ENCODE data around the gene SOD2. TPM values are rescaled to one million over a fixed set of nuclear protein-coding genes. Genes with fewer than 3 reads are reported as not detected.

The SOD2 gene
- total and polyA plus RNA-seq, 2 donors (not counting 3 experiments of a cell fraction or from before 2014, with no cell fraction given): 31.6 to 62.7 TPM

DNA sequence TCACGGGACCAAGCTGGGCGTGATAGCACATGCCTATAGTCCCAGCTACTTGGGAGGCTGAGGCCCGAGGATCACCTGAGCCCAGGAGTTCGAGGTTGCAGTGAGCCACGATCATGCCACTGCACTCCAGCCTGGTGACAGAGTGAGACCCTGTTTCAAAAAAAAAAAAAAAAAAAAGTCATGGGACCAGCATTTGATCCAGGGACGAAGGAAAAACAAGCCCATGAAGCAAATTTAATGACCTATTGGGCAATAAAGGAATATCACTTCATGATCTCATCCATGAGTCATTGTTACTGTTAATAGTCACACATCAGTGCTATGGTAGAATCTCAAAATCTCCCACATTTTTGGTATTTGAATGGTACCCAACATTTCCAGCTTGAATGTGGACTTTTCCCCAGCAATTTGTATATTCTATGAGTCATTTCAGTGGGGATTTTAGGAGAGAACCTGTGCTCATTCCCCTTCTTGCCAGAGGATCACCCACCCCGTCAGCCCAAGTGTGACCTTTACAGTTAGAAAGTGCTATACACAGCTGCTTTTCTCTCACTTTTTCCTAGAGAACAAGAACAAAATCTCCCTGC, 8.5 kb upstream of the SOD2 start:
- no peak overlapping the region for H3K9ac ChIP-seq (replicated peaks; ENCODE audit: extremely low read depth, insufficient read depth, low read length)
- intact Hi-C loops (cut with micrococcal nuclease) (no loop called here), dilution Hi-C loops (cut with MboI; ENCODE audit: extremely low pct_ligation_motif_present, low sequenced_read_pairs) (no loop called here)
- H3K9me3 ChIP-seq (replicated peaks; ENCODE audit: control insufficient read depth, insufficient read depth, low read length): no peaks in the 10 kb centered on the region
- DNase-seq (ENCODE audit: low read depth, low spot score) (peak; percentile 42), FAIRE-seq (peak; percentile 83)
- no peaks in the 10 kb centered on the region for H4K20me1 ChIP-seq (replicated peaks; ENCODE audit: control insufficient read depth, extremely low read depth, insufficient read depth, low read length)
- no peaks in the 10 kb centered on the region for H3K9me1 ChIP-seq (replicated peaks; ENCODE audit: control insufficient read depth, extremely low read depth, insufficient read depth, low read length)
- H3K4me2 ChIP-seq (ENCODE audit: insufficient read depth, low read length): no peak overlapping the region
- ChIA-PET POLR2A (interaction anchor here (0.8 kb wide), 1 partner anchor 9 kb away, joined by 3 read pairs; no protein-coding TSS in a partner anchor), CTCF (interaction anchor here (1.5 kb wide), 1 partner anchor 527 kb away, joined by 4 read pairs; no protein-coding TSS in a partner anchor)
- H3K27ac ChIP-seq (ENCODE audit: insufficient read depth, low read depth, low read length): no peak overlapping the region
- H2AFZ ChIP-seq (ENCODE audit: low read depth, low read length): no peak overlapping the region
- TF ChIP-seq EZH2 (IDR thresholded peaks at IDR 0.05; ENCODE audit: borderline replicate concordance, low read depth, low read length, severe bottlenecking): no peak
- no peak for TF ChIP-seq POLR2A (IDR thresholded peaks at IDR 0.05; ENCODE audit: low read depth, low read length)
- TF ChIP-seq, protein P1, sequence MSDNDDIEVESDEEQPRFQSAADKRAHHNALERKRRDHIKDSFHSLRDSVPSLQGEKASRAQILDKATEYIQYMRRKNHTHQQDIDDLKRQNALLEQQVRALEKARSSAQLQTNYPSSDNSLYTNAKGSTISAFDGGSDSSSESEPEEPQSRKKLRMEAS (IDR thresholded peaks at IDR 0.05; ENCODE audit: insufficient read depth, insufficient read length): no peak
- TF ChIP-seq GATA2 (IDR thresholded peaks at IDR 0.05; ENCODE audit: insufficient read depth, insufficient read length, low read depth, low read length): no peak
- TF ChIP-seq MYC (IDR thresholded peaks at IDR 0.05; ENCODE audit: low read depth, low read length): no peak
- peak; percentile 87 for TF ChIP-seq JUN (IDR thresholded peaks at IDR 0.05; ENCODE audit: borderline replicate concordance, insufficient read depth, insufficient read length, low read depth)
- TF ChIP-seq, protein P2, sequence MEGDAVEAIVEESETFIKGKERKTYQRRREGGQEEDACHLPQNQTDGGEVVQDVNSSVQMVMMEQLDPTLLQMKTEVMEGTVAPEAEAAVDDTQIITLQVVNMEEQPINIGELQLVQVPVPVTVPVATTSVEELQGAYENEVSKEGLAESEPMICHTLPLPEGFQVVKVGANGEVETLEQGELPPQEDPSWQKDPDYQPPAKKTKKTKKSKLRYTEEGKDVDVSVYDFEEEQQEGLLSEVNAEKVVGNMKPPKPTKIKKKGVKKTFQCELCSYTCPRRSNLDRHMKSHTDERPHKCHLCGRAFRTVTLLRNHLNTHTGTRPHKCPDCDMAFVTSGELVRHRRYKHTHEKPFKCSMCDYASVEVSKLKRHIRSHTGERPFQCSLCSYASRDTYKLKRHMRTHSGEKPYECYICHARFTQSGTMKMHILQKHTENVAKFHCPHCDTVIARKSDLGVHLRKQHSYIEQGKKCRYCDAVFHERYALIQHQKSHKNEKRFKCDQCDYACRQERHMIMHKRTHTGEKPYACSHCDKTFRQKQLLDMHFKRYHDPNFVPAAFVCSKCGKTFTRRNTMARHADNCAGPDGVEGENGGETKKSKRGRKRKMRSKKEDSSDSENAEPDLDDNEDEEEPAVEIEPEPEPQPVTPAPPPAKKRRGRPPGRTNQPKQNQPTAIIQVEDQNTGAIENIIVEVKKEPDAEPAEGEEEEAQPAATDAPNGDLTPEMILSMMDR (IDR thresholded peaks at IDR 0.05; ENCODE audit: extremely low read depth in 1 of 2, insufficient read depth in 1 of 2, low read depth in 1 of 2, low read length in 2 of 2): no peak
- peak; percentile 37 for TF ChIP-seq FOS (IDR thresholded peaks at IDR 0.05; ENCODE audit: borderline replicate concordance, insufficient read depth, low read length)
- TF ChIP-seq POLR2AphosphoS5 (IDR thresholded peaks at IDR 0.05; ENCODE audit: insufficient read depth, low read depth, low read length): no peak
- H3K4me1 ChIP-seq (ENCODE audit: control insufficient read depth, extremely low read depth, insufficient read depth, low read length): peaks cover 7% of the 10 kb centered on the region
- BruUV-seq (replicated peaks): no TSS peak
- H3K27me3 ChIP-seq (ENCODE audit: control insufficient read depth in 2 of 2, insufficient read depth in 2 of 2, low read length in 2 of 2): no peaks in the 10 kb centered on the region
- no peaks in the 10 kb centered on the region for H3K36me3 ChIP-seq (ENCODE audit: control insufficient read depth in 2 of 2, extremely low read depth in 1 of 2, insufficient read depth in 2 of 2, low read length in 2 of 2)
- no peaks in the 10 kb centered on the region for H3K79me2 ChIP-seq (ENCODE audit: control insufficient read depth, insufficient read depth, low read length)
- no peak overlapping the region for H3K4me3 ChIP-seq (replicated peaks in 1 of 3; ENCODE audit: insufficient read depth in 1 of 3, low read depth in 1 of 3, low read length in 3 of 3)
